Dermis blood vessel endothelial cell (primary cell): ENCODE data around the gene PMP22. TPM values are rescaled to one million over a fixed set of nuclear protein-coding genes. Genes with fewer than 3 reads are reported as not detected.
"Not testable (repeated sequence)": the region's sequence is repeated elsewhere in the genome, so short reads cannot be mapped to it uniquely, and the experiment has no call there.

ENCODE experiments used
- DNase-seq: peaks from one replicate; pipeline ENCODE4 v3.0.0; 2010
- total RNA-seq: library from RNA; depleted of rRNA; stranded (reverse); fragments of >200 nt; gene quantifications from 2 replicates; pipeline ENCODE4 v1.2.3, GENCODE V29; 2014

The PMP22 gene
- total RNA-seq, 1 donor from 2014 or later: 23.3 TPM

DNA sequence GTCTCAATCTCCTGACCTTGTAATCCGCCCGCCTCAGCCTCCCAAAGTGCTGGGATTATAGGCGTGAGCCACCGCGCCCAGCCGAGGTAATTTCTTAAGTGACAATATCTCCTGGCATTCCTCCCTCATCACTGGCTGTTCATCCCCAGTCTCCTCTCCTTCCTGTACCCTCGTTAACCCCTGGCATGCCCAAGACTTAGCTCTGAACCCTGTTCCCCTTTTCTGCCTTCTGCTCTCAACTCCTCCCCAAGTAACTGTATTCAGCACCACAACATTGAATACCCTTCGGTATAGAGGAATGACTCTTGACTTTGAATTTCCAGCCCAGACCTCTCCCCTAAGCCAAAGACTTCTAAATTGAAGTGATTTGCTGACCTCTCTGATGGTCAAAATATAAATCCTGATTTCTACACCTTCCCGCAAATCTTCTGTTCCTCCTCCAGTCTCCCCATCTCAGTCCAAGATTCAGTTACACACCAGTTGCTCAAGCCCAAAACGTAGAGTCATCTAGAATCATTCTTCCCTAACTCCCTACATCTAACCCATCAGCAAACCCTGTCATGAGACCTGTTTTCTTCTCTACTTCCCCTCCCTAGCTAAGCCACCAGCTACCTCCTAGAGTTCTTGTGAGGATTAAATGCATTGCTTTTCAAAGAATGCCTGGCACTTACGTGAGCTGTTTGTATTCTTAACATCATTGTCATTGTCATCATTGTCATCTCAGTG lies 14.8 kb downstream of the PMP22 start:
- DNase-seq: no peak

DNA sequence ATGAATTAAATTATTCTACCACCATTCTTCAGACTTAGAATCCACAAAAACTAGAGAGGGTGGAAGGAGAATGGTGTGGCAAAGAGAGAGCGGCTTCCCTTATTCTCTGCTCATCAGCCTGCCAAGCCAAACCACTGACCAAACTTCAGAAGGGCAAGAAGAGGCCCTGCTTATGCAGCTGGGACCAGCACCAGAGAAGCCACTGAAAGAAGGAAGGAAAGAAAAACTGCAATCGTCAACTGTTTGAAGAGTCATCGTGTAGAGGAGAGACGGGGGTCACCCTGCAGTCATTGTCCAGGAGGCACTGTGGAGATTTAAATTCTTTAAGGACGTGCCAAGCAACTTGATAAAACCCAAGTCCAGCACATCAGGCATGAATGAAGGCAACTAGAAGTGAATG lies 15.6 kb downstream of the PMP22 start:
- no peak for DNase-seq

DNA sequence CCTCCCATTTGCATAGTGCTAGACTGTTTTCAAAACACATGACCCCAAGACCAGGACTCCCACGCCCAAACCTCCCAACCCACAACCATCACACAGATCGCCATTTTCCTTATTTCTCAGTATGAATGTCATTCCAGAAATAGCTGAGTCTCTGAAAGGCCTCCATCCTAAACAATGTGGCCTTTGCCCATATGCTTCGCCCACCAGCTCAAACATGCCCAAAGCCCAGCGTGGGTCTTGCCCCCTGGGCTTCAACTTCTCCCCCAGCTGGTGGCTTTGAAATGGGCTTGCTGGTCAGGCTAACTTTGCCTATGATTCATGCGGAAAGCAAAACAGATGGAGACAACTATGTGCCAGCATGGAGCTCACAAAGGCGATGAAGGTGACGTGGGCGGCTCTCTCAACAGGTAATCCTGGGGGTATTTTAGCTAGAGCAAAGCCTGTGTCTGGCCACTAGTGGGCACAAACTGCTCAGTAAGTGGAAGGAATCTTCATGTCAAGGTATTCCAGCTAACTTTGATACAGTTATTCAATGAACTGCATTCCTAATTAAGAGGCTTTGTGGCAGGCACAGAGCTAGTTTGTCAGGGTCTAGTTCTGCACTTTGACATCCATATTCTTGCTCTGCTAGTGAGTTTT lies 17.1 kb downstream of the PMP22 start:
- peak; percentile 37 for DNase-seq

DNA sequence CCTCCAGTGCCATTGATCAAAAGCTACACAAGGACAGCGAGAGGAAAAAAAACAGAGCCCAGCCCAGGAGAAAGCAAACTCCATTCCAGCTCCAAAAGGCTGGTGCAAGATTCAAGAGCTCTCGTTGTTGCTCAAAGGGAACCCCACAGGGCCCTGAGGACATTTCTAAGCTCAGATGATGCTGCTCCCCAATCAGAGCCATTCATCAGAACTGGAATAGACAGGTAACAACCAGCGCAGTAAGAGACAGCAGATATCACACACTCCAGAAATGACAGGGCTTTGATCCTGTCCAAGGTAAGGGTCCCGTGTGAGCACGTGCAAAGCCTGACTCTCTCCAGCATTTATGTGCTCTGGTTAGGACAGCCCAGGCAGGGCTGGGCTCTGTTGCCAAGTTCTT lies 20.1 kb downstream of the PMP22 start:
- DNase-seq: no peak

DNA sequence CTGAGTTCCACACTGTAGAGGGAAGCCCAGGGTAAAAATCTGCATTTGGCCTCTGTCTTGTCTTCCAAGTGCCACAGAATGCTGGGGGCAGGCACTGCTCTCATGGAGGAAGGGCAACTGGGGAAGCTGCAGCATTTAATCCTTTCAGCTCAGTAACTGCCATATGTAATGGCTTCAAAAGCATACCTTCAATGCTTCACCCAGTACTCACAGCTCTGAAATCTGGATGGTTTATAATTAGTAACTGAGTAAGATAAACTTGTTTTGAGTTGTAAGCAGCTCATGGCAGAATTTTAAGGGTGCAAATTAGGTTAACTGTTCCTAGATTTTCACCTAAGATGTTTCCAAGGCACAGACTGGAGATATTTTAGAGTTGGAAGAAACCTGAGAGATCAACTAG lies 24.5 kb downstream of the PMP22 start:
- DNase-seq: no peak

DNA sequence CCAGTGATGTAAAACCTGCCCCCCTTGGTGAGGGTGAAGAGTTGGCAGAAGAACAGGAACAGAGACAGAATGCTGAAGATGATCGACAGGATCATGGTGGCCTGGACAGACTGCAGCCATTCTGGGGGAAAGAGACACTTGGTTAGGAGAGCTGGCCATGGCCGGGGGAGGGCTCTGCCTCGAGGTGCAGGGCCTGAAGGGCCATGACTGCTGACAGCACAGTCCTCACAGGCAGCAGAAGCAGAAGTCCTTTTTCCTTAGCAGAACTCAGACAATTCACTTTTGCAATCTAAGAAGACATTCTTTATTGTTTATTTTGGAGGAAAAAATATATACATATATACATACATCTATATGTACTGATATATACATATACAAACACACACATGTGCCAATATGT lies 25.6 kb downstream of the PMP22 start:
- DNase-seq: no peak

DNA sequence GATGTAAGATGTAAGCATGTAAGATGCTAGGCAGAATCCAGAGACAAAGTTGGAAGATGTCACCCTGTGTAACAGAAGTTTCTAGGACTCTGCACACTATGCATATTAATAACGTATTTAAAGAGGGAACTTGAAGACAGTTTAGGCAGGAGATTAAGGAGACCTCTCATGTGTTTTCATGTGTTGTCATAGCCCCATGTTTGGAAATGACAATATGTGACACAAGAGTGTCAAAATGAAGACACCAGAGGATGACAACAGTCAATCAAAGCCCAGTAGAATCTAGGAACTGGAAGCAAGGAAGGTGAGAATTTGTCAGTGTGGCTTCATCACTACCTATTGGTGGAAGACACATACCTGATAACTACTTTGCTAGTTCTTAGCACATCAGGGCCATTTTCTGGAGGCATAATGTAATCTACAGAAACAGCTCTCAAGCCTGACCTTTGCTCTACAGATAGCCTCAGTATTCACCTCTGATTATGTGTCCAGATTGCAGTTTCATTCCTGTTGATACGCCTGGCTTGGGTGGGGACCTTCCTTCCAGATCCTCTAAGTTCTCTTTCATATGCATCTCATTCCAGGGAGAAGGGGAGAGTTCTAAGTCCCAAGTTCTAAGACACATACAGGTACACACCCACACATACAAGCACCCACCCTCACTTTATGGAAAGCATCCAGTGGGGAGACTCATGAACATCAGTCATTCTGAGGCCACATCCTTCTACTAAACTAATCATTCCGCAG lies 26.3 kb downstream of the PMP22 start:
- no peak for DNase-seq

DNA sequence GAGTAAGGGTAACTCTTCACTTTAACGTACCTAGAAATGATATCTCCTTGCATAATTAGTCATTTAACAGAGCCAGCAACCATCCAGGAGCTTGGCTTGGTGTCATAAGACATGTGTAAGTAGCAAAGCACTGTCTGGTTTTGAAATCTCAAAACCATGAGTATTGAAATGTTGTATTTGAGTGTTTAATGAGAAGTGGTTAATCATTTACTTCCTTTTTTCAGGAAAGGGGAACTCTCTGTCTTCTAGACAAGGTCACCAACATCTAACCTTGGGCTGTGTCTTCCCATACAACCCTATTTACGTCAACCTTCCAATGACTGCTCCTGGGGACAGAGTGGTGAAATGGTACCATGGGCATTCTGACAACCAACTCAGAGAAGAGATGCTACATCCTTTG lies 27.1 kb downstream of the PMP22 start:
- DNase-seq: no peak

DNA sequence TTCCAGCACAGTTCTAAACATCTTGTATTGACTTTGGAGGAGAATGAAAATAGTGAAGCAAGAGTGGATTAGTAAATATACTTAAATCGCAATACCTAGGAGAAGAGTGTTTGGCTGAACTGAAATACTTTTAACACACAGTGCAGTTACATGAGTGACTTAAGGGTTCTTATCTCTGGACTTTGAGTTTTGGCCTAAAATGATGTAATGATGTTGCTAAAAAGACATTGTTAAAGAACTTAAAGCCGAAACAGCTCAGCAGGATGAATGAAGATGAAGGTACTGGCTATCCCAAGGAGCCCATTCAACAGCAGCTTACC lies 28.1 kb downstream of the PMP22 start:
- no peak for DNase-seq

DNA sequence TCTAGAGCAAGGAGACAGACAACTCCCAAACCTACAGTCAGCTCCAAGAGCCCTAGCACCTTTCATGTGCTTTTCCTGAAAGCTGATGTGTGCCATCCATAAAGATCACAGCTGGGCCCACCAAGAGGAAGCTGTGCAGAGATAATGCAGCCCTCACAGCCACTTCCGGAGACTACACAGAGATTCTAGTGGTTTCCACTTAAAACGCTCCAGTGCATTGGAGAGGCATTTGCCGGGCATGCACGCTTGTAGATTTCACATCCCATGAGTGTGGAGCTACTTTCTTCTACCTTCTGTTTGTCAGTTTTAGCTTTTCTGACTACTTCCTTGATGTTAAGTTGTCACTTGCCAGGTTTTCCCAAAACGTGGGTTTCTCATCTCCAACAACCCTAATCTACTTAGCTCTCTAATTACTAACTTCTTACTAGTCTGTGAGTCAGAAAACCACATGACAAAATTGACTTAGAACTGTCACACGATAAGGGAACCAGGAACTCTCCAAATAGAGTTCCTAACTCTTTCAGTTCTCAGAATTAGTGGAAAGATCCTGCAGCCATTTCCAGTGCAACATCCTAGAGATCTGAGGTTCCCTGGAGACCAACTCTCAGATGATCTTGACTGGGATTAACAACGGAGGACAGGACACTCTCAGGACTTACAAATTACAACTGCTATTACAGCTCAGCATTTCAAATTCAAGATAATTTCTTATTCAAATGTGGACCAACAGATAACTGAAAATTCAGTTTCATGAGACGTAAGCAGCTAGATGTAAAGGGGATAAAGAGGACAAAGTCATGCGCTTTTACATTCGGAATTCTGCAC lies 28.6 kb downstream of the PMP22 start:
- no peak for DNase-seq

DNA sequence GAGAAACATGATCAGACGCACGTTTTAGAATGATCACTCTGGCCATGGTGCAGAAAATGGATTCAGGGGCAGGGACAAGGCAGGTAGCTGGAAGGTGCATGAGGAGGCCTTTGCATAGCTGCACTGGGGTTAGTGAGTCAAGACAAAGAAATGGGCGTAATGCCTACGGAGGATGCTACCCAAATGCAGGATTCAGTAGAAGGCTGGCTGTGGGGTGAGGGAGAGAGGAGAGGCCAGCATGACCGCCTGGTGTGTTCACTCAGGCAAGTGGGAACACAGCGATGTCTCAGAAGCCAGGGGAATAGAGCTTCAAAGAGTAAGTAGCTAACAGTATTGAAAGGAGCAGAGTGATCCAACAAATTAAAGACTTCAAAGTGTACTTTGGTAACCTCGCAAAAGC lies 31.2 kb downstream of the PMP22 start:
- DNase-seq: no peak

DNA sequence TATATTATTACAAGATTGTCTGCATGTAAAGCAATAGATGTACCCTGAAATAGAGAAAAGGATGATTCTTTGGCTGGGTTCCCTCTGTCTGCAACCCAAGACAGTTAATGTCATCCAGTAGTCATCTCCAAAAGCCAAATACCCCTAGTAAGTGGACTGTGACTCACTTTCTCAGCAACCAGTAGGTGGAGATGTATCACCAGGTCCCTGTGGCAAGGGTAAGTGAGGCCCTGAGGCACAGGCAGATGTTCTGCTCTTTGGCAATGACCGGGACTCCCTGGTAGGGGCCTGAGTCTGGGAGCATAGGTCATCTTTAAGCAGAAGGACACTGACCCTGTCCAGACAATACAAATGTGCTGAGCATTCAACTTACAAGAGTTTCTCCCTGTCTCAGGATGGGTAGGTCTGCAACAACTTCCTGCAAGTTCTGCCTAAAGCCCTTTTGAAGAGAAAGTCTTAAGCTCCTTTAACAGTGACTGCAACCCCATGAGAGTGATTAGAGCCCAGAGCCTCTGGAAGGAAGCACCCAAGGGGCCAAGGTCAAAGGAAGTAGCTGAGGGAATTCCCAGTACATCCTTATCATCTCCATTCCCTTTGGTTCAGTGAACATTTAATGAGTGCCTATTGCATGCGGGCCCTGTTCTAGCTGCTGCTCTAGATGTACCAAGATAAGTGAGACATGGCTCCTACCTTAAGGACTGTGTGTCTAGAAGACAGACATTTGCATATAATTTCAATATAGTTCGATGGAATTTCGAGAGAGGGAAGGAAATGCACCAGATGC lies 31.9 kb downstream of the PMP22 start:
- peak; percentile 32 for DNase-seq

DNA sequence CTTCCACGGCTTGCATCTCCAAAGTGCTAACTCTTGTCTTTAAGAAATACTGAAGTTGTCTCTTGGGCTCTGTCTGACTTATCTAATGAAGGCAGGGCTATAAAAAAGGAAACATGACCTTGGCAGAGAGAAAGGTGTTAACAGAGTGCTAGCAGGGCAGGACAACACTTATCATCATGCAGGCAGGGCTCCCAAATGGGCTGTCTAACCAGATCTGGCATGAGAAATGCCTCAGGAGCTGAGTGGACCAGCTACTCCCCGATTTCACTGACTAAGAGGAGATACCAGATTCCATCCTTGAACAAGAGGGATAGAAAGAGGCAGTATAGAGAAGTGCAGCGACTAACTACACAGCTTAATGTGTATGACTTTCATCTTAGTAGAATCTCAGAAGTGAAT lies 32.6 kb downstream of the PMP22 start:
- DNase-seq: no peak

DNA sequence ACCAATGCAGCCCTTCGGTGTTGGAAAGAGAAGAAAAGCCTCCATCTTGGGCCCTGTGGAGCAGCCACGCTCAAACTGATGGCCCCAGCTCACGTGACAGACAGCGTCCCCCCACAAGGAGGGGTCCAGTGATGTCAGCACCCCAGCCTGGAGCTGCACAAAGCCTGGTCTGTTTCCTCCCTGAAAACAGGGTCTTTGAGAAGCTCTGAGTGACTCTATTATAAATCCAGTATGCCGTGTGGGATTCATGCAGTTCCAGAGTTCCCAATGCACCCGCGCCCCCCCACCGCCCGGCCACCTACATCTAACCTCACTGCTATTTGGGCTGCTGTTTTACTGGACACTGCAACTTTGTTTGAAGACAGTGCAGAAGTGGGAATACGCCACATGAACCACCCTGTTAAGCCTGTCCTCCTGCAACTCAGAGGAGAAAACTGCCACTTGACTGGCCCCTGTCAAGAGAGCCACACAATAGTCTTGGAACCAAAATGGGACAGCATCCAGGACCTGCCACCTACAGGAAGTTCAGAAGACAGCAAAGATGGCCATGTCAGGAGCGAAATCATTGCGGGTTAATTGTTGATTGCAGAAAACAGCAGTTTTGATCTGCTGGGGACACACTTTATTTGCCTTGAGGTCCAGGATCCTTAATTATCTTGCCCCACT lies 33.1 kb downstream of the PMP22 start:
- no peak for DNase-seq

DNA sequence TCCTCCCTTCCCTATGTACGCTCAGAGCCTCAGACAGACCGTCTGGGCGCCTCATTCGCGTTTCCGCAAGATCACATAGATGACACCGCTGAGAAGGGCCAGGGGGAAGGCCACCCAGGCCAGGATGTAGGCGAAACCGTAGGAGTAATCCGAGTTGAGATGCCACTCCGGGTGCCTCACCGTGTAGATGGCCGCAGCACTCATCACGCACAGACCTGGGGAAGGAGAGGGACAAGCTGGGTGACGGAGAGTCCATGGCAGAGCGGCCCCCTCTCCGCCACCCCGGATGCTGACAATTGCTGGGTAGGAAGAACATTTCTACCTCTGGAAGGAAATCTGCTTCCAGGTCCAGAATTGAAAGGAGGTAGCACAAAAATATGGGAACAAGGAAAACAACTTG lies 34.3 kb downstream of the PMP22 start:
- DNase-seq: no peak

DNA sequence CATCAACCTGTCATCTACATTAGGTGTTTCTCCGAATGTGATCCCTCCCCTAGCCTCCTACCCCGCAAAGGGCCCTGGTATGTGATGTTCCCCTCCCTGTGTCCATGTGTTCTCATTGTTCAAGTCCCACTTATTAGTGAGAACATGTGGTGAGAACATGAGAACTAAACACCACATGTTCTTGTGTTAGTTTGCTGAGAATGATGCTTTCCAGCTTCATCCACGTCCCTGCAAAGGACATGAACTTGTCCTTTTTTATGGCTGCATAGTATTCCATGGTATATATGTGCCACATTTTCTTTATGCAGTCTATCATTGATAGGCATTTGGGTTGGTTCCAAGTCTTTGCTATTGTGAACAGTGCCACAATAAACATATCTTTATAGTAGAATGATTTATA lies 43.3 kb downstream of the PMP22 start:
- DNase-seq: not testable (repeated sequence)

DNA sequence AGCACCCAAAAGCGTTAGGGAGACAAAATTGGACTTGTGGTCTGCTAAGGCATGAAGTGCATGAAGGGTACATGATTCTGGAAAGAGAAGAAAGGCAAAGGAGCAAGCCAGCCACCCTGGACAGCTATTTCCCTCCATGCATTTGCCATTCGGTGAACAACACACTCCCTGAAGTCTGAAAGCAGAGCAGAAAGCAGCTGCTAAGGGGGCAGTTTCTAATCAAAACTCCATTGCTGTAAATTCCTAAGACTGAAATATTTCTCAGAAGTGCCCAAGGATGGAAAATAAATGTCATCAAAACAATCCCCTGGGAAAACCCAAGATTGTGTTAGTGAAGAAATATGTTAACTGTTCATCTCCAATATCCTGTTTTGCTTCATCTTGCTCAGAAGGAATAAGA lies 44.3 kb downstream of the PMP22 start:
- DNase-seq: no peak

DNA sequence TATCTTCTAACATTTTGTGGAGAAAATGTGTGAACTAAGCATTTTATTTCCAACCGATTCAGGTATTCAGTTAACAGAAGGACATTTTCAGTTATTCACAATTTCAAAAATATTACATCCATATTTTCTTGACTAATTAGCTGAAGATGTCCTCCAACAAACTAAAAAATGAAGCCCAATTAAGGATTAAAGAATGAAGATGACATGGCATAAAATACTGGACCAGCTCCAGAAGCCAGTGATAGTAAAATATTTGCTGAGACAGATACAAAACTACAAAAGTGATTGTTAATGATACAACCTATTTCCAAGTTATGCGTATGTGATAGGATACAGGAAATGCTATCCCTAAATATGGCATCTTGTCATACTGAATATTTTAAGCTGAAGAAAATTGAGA lies 48.6 kb downstream of the PMP22 start:
- no peak for DNase-seq

DNA sequence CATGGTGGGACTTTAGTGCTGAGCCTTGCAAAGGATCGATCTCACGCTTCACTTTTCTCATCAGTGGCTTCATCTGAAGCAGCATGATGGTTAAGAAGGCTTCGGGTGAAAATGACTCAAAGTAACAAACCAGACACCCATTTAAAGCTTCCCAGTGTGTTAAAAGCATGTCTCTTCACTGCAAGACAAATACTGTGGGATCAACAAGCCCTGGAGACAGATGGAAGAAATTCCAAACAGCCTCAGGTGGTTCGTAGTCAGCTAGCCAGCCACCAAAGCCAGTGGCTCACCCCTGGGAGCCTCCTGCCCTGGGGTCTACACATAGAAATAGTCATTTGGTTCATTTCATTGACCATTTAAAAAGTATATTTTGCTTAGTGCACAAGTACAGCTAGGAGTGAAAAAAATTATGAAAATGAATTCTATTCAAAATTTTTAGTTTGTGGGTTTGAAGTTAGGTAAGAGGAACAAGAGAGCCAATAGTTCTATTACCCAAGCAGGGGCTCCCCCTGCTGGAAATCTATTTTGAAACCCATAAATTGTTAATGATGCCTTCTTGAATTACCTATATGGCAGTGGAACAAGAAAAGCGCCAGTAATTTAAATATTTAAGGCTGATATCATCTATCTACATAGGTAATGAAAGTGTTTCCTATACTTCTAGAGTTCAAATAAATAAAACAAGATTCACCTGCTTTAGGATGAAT lies 51.6 kb downstream of the PMP22 start:
- DNase-seq: peak; percentile 25

DNA sequence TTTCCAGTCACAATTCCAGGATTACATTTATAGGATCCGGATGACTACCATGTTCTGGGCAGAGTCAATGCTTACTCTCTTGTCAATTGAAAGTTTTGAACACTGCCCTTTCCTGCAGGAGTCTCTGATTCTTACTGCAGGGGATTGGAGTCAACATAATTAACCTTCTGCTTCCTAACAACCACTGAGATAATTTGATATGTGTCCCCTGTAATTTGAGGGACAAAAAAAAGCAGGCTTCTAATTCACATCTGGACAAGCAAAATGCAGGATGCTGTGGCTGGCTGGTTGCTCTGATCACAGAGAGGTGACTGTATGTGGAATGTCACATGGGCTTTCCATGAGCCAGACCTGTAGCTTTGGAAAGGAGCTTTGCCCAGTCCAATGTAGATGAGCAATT lies 54.9 kb downstream of the PMP22 start:
- DNase-seq: no peak

DNA sequence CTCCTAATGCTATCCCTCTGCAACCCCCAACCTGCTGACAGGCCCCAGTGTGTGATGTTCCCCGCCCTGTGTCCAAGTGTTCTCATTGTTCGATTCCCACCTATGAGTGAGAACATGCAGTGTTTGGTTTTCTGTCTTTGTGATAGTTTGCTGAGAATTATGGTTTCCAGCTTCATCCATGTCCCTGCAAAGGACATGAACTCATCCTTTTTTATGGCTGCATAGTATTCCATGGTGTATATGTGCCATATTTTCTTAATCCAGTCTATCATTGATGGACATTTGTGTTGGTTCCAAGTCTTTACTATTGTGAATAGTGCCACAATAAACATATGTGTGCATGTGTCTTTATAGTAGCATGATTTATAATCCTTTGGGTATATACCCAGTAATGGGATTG lies 62.1 kb downstream of the PMP22 start:
- DNase-seq: not testable (repeated sequence)
